ENCODE results near the gene ILF3.

The ILF3 gene

GRCh38 chr19:10730932-10731331 lies 76.8 kb downstream of the ILF3 start:
- DNase-seq (ENCODE audit: low spot score) = no peak

- DNase-seq (ENCODE audit: low spot score) = no peak
Observed at GRCh38 chr19:10735741-10736140, 81.6 kb downstream of the ILF3 start.

GRCh38 chr19:10736189-10736588 lies 82.0 kb downstream of the ILF3 start:
- DNase-seq (ENCODE audit: low spot score) = no peak

GRCh38 chr19:10736916-10737551 lies 82.9 kb downstream of the ILF3 start:
- DNase-seq (ENCODE audit: low spot score) = no peak

- no peak for DNase-seq (ENCODE audit: low spot score)
Observed at GRCh38 chr19:10737722-10738121, 83.6 kb downstream of the ILF3 start.

GRCh38 chr19:10740798-10741197 lies 86.7 kb downstream of the ILF3 start:
- DNase-seq (ENCODE audit: low spot score) = no peak
